Panc1 (cell line): ENCODE results near the gene FLT1.

Source experiments
- CTCF ChIP-seq: fragments of 450-650 bp; IDR thresholded peaks from 2 replicates; pipeline ENCODE4 v1.5.1; 2017; ENCODE audit warnings: mild to moderate bottlenecking
- POLR2AphosphoS5 ChIP-seq: IDR thresholded peaks from 2 replicates; pipeline ENCODE4 v1.6.1; 2012; ENCODE audit warnings: mild to moderate bottlenecking, low read depth, low read length, moderate library complexity

GRCh38 chr13:28451482-28452217, 43.3 kb downstream of the FLT1 start:
- TF ChIP-seq CTCF = no peak
- TF ChIP-seq POLR2AphosphoS5 = no peak
